Fibroblast of skin of back (primary cell): ENCODE results near the gene SEBOX. TPM values are rescaled to one million over a fixed set of nuclear protein-coding genes. Genes with fewer than 3 reads are reported as not detected.

Experiments used
- DNase-seq: peaks from one replicate; pipeline ENCODE4 v3.0.0-alpha.2; 2013
- polyA plus RNA-seq, 2 experiments: library from polyadenylated mRNA; unstranded; fragments of 120-200 nt; gene quantifications; one replicate each; pipeline ENCODE4 v1.2.1, GENCODE V29; 2013; ENCODE audit not compliant: insufficient read length in 2 of 2

Gene SEBOX, protein sequence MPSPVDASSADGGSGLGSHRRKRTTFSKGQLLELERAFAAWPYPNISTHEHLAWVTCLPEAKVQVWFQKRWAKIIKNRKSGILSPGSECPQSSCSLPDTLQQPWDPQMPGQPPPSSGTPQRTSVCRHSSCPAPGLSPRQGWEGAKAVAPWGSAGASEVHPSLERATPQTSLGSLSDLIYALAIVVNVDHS
- polyA plus RNA-seq (2013, experiment 1 of 2; ENCODE audit: insufficient read length) = not detected
- not detected for polyA plus RNA-seq (2013, experiment 2 of 2; ENCODE audit: insufficient read length)

DNA sequence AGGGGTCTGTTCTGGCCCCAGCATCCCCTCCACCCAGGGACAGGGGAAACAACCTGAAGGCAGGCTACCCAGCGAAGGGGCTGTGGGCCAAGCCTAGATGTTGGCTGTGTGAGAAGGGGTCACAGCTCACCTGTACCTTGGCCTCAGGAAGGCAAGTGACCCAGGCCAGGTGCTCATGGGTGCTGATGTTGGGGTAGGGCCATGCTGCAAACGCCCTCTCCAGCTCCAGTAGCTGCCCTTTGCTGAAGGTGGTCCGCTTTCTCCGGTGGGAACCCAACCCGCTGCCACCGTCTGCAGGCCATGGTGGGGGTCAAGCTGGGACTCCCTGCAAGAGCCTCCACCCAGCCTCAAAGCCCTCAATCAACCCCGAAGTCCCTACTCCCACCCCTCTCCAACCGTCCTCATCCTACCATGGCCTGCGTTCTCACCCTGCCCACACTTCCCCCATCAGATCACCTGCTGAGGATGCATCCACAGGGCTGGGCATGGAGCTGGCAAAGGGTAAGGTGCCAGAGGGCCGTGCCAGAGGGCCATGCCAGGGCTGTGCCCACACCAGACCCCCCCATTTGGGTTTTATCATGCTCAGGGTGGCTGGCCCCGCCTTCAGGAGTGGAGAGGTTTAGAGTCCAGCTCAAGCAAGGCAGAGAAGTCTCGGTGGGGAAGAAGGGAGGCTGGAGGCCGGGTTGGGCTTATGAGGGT is at the start of gene SEBOX:
TSS of gene SEBOX (minus strand) at position 535 of the 699 bp plus-strand sequence. CDS start at position 487, 48 bp downstream.
- DNase-seq = no peak

DNA sequence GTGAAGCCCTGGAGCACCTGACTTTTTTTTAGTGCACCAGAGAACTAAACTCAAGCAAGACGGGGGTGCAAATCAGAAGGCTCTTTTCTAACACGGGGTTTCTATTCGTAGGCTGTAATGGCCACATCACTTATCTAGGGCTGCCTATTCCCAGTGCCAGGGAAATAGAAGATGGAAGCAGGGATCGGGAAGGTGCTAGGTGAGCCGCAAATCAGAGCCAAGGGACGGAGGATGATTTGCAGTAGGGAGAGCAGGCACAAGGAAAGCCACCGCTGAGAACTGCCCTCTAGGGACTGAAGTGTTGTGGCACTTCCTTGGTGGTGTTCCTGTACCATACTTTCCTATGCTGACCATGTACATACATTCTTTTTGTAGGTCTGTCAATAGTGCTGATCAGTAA is 48.8 kb upstream of the SEBOX start:
- DNase-seq = no peak

DNA sequence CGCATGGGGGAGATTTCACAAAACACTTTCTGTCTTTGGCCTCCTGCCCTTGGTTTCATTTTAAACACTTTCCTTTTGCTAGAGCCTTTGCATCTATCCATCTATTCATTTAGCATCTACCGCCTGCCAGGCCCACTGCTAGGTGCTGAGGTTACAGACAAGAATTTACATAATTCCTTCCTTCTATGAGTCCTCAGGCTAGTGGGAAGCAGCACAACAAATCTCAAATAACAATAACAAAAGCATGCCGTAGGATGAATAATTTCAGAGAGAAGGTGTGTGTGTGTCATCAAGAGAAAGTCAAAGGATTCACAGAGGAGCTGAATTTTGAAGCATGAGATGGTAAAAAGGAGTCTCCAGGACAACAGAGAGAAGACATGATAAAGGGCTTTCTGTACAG is 47.1 kb upstream of the SEBOX start:
- no peak for DNase-seq

DNA sequence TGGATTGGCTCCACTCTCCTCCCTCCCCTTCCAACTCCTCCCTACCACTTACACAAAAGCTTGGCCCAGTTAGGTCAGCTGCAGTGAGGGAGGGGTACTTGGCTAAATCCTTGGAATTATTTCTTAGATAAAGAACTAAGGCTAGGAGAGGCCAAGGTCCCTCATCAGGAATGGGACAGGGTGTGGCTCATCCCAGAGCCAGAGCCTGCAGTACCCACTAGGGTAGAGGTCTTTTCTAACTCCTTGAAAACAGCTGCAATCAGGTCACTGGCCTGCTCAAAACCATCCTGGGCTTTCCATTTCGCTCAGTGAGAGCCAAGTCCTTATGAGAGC is 42.9 kb upstream of the SEBOX start:
- no peak for DNase-seq

DNA sequence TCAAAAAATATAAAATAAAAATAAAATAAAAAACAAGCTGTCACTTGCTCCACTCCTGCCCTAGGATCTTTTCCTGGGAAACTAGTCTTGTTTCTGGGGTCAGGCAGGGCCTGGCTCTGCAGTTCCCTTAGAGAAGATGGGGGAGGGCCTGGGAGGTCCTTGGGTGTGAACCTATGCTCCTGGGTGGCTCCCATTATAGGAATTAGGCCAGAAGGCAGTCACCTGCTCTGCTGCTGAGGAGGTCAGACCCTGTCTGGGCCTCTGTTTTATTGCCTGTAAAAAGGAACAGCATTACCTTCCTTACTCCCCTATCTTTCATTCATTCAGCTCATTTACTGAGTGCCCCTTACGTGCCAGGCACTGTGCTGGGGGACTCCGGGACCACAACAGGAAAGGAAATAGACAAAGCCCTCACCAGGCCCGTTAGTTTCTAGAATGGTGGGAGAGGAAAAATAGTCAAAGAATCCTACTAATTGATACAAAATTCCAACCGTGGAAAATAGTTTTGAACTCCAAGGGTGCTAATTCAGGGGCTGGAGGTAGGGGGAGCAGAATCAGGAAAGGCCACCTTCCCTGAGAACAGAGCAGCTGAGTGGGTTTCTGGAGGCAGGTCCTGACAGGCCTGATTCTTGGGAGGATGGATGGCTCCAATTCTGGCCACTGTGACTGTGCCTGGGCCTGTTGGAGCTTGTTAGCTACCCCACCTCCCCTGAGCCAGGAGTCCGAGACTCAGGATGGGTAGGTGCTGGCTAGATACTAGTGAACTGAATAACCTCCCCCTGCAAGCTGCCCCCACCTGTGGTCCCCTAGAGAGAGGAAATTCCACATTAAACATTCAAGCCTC is 42.4 kb upstream of the SEBOX start:
- DNase-seq = no peak

DNA sequence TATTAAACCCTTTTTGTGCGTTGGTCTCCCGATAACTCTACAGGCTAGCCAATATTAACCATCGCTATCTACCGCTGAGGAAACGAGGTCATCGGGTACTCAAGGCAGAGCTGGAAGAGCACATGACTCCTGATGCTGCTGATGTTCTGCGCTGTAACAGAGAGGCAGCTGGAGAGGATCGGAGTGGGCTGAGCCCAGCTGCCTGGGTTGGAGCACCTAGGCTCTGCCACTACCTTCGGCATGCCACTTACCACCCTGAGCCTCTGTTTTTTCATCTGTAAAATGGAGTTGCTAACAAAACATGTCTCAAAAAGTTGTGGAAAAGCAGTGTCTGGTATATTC is 41.4 kb upstream of the SEBOX start:
- no peak for DNase-seq

DNA sequence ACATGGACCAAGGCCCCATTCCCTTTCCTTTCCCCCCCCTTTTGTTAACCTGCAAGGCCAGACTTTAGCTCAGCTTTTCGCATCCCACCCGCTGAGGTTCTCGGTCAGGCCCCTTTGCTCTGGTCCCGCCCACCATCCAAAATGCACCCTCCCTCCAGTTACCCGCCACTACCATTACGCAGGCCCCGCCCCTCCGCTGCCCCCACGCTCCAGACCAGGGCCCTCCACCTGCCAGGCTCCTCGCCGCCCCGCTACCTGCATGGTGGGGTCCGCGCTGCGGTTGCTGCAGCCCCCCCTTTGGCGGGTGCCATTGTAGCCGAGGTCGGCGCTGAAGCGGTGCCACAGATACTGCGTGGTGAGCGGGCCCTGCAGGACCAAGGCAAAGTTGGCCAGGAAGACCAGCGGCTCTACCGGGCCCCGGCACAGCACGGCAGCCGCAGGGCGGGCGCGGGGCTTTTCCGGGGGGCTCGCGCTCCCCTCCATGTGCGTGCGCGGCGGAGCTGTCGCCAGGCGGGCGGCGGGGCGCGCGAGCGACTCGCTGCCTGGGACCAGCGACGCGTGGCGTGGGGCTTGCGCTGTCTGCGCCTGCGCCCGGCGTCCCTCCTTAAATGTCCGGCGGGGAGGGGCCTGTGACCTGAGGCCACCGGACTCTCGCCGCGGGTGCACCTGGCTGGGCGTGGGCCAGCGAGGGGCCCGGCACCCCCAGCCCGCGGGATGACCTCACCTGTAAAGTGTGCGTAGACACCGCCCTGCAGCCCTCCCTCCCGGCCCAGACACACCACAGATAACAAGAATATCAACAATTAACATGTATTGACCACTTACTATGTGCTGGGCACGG is 40.9 kb upstream of the SEBOX start, which contains the start of gene SLC46A1:
TSS of gene SLC46A1 (minus strand) at position 581 of the 841 bp plus-strand sequence. CDS start at position 483, 98 bp downstream.
- peak; percentile 19 for DNase-seq

DNA sequence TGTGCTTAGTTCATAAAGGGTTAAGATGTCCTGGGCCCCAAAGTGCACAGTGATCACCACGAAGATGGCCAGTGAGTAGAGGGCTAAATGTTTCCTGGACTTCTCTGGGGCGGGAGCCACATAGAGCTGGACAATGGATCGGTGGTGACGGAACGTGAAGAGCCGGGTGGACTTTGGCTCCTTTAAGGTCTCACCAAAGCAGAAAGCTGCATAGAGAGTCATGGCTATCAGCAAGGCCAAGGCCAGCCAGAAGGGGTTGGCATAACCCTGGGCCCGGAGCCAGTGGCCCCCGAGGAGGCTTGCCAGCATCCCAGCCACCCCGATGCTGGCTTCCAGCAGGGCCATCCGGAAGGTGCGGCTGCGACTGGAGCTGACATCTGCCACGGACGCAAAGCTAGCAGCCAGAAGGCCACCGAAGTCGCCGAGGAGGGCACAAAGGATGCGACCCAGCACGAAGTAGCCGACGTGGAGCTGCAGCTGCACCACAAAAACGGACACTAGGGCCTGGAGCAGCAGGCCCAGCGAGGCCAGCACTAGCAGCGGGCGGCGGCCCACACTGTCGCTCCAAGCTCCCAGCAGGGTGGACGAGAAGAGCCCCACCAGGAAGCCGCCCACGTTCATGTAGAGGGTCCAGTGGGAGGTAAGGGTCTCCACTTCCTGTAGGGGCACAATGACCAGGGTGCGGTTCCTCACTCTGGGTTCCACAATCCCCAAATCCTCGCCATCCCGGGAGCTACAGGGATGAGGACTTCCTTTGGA is 40.0 kb upstream of the SEBOX start:
- no peak for DNase-seq

DNA sequence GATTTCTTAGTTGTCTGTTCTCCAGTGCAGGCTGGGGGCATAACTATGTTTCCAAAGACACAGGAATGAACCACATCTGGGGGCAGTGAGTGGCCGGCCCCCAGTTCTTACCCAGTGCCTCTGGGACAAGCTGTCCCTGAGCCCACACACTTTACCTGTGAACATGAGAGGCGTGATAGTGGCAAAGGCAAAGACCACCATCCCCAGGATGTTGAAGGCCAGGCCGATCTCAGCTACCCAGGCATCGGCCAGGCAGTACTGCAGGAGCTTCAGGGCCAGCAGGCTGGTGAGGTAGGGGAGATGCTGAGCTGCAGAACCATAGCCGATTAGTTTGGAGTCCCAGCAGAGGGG is 39.4 kb upstream of the SEBOX start:
- no peak for DNase-seq

DNA sequence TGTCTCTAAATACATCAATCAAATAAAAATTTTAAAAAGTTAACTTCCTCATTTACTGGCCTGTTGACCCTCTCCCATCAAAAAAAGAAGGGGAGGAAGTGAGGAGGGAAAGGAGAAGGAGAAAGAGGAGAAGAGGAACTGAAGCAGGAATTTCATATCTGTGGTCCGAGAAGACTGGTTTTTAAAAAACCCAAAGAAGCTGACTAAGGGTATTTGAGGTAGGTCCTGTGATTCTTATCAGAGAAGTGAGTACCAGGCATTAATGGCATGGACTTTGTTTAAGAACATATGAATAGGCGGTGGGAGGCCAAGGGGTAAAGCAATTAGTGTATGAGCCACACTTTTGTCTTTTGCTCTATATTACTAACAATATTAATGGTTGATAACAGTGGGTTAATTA is 39.0 kb upstream of the SEBOX start:
- DNase-seq = no peak

DNA sequence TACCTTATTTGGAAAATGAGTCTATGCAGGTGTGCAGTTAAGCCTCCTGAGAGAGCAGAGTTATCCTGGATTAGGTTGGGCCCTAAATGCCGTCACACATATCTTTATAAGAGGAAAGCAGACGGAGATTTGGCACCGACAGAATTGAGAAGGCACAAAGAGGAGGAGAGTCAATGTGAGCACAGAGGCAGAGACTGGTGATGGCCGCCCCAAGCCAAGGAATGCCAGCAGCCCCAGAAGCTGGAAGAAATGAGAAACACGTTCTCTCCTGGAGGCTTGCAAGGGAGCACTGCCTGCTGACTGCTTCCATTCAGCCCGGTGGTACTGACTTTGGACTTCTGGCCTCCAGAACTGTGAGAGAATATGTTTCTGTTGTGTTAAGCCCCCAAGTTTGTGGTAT is 37.8 kb upstream of the SEBOX start:
- DNase-seq = no peak

DNA sequence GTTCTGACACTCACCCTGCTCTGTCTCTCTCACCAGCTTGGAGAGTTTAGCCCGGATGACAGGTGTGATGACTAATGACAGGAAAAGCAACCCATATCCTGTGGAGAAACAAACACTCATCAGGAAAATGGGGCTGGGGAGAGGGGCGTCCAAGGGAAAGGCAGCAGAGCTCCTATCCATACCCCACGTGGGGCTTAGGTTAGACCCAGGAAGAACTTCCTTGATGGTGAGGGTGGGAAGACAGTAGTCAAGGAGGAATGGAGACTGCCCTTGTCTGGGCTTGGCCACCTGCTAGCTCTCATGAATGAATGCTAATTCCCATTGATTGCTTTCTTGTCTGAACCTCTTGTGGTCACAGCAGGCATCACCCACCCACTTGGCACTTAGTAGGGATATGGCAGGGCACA is 37.2 kb upstream of the SEBOX start:
- DNase-seq = no peak

DNA sequence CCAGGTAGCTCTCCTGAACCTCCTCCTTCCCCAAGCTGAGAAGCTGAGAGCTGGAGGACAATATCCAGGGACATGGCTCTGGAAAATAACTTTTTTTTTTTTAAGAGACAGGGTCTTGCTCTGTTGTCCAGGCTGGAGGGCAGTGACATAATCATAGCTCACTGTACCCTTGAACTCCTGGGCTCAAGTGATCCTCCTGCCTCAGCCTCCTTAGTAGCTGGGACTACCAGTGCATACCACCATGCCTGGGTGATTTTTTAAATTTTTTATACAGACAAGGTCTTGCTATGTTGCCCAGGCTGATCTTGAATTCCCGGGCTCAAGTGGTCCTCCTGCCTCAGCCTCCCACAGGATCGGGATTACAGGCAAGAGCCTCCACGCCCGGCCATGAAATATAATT is 34.8 kb upstream of the SEBOX start:
- DNase-seq = no peak

DNA sequence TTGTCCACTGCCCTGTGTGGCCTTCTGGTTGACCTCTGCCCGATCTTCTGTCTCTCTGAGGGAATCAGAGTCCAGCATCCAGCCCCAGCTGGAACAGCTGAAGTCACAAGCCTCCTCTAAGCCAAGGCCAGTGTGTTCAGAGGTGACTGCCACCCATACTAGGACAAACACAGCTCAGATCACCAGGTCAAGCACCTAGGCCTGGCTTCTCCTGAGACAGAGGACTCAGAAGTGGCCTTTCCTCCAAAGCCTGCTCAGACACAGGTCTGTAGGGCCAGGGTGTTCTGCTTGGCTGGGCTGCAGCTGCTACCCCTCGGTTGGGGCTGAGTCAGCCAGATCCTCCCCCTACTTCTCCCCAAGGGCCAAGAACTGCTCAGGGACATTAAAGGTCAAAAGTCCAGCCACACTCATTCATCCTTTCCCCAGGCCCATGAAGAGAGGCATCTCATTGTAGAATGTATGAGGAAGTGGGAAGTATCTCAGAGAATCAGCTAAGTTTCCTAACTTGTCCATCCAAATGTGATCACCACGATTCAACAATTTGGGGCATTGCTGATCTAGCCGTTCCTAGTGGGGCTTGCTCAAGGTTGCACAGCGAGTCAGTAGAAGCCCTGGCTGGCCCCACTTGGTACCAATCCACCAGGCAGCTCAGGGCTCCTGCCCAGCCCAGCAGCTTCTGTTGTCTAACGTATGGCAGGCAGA is 33.4 kb upstream of the SEBOX start:
- no peak for DNase-seq

DNA sequence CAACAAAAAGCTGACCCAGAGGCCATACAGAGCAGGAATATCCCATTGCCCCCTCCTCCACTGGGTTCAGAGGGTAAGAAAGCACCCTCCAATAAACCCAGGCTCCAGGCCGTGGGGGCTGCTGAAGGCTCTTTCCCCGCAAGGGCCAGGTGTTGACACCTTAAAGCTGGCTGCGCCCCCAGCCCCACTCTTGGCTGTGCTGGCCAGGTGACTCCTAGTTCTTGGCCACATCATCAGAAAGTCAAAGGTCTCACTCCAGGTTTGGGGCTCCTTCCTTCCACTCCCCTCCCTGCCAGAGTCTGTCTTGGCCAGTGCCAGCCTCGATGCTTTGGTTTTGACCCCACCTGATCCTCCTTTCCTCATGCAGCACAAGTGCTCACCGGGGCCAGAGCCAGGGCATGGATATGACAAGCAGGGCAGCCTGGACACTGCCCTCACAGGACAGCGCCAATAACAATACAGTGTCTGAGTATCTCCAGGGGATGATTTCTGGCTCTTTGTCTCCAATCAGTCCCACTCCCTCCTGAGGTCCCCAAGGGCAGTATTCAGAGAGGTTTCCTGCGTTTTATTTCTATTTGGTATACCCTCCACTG is 32.8 kb upstream of the SEBOX start:
- DNase-seq = no peak

DNA sequence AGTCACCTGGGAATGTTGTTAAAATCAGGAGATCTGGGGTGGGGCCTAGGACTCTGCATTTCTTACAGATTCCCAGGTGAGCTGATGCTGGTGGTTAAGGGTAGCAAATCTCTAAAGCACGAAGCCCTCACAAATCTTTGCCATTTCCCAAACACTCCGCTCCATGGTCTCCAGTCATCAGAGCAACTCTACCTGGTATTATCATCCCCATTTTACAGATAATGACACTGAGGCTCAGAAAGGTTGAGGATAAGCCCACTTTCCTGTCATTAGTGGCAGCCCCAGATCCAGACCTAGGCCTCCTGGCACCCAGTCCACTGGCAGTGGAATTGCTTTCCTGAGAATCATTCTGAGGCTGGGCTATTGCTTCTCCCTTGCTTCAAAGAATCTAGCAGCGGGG is 32.3 kb upstream of the SEBOX start:
- no peak for DNase-seq

DNA sequence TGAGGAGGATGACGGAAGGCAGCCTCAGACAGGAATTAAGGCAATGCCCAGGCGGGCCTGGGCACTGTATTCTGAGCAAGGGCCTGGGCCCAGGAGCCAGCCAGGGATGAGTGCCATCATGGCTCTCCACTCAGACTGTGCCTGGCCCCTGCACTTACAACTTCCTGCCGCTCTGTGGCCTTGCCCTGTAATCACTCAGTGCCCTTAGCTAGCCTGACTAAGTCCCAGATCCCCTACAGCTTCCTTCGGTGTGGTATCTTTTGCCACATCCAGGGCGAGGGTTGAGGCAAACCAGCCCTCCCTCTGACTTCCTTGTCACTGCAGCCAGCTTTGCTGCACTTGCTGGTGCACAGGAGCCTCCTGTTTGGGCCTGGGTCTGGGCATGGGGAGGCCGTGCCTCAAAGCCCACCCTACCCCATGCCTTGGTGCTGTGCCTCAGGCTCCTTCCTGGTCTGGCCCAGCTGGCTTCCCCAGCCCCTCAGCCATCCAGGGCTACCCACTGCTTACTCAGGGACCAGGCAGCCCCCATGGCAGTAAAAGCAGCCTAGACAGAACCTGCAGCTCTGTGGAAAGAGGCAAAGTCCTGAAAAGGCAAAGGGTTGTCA is 31.7 kb upstream of the SEBOX start:
- DNase-seq = no peak

DNA sequence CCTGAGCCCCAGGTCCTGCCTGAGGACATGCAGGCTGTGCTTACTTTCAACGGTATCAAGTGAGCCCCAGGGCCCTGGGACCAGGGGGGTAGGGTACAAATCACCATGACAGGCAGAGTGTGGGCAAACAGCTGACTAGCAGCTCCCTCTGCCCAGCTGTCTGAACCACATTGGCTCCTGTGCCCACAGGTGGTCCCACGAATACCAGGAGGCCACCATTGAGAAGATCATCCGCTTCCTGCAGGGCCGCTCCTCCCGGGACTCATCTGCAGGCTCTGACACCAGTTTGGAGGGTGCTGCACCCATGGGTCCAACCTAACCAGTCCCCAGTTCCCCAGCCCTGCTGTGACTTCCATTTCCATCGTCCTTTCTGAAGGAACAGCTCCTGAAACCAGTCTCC is 31.0 kb upstream of the SEBOX start:
- DNase-seq = no peak

DNA sequence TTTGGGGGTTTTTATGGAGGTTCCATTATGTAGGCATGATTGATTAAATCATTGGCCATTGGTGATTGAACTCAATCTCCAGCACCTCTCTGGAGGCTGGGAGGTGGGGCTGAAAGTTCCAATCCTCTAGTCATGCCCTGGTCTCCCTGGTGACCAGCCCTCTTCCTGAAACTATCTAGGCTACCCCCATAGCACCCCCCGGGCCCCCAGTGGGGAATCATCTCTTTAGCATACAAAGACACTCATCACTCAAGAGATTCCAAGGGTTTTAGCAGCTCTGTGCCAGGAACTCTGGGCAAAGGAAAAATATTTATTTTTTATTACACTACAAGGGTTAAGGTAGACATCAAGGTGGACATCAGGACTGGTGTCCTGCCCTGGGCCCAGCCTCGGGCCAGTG is 30.4 kb upstream of the SEBOX start:
- DNase-seq = no peak

DNA sequence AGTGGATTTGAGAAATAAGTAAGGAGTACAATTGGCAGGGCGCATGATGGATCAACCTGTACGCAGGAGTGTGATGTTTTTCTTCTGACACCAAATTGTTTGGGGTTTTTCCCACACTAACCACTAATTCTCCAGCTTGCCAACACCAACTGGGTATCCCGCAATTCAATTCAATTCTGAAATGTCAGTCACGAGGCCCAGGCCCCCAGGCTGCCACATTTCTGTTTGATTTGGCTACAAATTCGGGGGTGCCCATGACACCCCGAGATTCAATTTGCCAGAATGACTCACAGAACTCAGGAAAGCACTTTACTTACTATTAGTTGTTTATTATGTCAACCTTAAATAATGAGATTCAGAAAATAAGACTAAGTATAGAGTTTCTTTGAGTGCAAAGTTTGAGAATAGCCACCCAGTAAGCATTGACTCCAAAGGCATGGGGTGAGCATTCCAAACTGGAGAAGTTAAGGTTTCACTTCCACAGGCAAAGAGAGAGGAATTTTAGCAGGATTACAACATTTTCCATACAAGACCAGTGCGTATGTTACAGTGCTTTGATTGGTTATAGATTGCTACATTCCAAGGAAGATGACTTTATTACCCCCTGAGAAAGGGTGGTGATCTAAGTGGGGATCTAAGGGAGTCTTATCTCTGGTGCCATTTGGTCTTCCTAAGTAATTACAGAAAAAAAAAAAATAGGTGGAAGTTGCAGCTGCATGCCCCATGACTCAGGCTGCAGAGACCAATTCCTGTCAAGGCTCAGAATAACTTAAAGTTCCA is 29.5 kb upstream of the SEBOX start:
- peak; percentile 21 for DNase-seq
